NK-92 treated with Interleukin-12 subunit alpha and Interleukin-12 subunit beta, amount 100 ng/mL, for 24 hours (cell line): ENCODE results near the gene RNU5B-1.

ENCODE experiments used
- DNase-seq: peaks from one replicate; lab custom pipeline; 2025; lab: John Stamatoyannopoulos, UW

The RNU5B-1 gene

DNA sequence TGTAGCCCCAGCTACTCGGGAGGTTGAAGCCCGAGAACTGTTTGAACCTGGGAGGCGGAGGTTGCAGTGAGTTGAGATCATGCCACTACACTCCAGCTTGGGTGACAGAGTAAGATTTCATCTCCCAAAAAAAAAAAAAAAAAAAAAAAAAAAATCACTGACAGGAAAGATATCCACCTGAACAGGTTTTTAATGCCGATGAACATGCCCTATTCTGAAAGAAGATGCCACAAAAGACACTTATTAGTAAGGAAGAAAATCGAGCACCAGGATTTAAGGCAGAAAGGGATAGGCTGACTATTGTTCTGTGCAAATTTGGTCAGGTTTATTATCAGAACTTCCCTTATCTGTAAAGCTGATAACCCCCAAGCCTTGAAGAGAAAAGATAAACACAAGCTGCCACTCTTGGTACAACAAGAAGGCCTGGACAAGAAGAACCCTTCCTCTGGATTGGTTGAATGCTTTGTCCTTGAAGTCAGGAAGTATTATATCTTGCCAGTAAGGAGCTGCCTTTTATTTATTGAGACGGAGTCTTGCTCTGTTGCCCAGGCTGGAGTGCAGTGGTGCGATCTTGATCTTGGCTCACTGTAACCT lies 15.1 kb upstream of the RNU5B-1 start:
- no peak for DNase-seq

DNA sequence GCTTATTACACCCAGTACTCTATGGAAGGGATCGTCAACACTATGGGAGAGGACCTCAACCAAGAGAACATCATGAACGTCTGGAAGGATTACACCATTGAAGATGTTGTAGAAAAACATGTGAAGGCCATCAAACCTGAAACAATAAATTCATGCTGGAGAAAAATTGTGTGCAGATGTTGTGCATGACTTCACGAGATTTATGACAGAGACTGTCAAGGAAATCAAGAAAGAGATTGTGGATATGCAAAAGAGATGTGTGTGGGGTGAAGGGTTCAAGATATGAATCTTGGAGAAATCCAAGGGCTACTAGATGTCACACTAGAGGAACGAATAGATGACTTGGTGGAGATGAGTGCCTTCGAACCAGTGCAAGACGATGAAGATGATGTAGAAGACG lies 14.2 kb upstream of the RNU5B-1 start:
- DNase-seq = no peak

GRCh38 chr15:65292938-65293518 lies 11.4 kb upstream of the RNU5B-1 start:
- no peak for DNase-seq

DNA sequence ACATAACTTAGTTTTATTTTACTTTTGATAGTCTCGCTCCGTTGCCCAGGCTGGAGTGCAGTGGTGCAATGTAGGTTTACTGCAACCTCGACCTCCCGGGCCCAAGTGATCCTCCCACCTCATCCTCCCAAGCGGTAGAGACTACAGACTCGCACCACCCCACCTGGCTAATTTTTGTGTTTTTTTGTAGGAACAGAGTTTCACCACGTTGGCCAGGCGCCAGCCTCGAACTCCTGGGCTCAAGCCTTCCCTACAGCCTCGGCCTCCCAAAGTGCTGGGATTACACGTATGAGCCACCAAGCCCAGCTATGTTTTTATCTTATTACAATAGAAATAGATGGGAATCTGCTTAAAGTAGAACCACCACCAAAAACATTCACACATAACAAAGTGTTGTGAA lies 5.7 kb upstream of the RNU5B-1 start:
- DNase-seq = no peak

GRCh38 chr15:65300924-65301441 lies 3.5 kb upstream of the RNU5B-1 start:
- DNase-seq = no peak

GRCh38 chr15:65302061-65302460 lies 2.4 kb upstream of the RNU5B-1 start:
- DNase-seq = no peak

DNA sequence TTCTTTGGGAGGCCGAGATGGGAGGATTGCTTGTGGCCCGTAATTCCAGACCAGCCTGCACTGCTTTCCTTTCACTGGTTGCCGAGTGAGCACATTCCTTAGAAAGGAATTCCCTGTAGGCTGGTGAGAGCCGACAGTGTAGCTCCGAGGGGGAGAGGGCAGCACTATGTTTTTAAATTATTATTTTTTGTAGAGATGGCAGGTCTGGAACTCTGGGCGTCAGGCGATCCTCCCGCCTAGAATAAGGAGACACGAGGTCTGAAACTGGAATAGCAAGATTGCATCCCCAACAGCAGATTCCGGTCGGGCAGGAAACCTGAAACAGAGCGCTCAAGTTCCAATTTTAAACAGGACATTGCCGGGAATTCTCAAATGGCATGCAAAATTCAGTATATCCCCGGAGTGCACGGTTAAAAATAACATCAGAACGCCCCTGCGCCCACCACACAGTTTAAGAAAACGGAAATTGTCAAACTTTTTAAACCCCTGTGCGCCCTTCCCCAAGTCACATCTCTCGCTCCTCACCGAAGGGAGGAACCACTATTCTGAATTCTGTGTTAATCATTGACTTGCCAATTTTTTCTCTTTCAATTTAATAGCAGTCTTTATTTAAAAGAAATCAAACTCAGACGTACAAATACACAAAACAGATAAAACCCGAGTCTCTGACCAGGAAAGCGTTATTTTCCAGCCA lies 643 bp upstream of the RNU5B-1 start:
- no peak for DNase-seq

- no peak for DNase-seq
Observed at GRCh38 chr15:65305150-65305758, 777 bp downstream of the RNU5B-1 start.

DNA sequence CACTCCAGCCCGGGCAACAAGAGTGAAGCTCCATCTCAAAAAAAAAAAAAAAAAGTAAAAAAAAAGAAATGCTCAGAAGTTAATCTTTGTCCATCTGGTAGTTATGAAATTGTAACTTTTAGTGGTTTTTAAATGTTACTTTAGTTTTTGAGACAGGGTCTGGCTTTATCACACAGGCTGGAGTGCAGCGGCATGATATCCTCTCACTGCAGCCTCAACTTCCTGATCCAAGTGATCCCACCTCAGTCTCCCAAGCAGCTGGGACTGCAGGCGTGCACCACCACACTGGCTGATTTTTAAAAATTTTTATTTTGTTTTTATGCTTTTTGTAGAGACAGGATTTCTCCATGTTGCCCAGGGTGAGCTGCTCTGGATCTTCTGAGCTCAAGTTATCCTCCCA lies 1.3 kb downstream of the RNU5B-1 start:
- no peak for DNase-seq

GRCh38 chr15:65306551-65306950 lies 2.1 kb downstream of the RNU5B-1 start:
- no peak for DNase-seq

DNA sequence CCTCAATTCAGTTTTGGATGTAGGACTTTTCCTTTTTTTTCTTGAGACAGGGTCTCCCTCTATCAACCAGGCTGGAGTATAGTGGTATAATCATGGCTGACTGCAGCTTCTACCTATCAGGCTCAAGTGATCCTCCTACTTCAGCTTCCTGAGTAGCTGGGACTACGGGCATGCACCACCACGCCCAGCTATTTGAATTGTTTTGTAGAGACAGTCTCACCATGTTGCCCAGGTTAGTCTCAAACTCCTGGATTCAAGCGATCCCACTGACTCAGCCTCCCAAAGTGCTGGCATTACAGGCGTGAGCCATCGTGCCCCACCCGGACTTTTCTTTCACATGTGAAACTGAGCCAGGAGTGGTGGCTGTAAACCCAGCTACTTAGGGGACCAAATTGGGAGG lies 3.5 kb downstream of the RNU5B-1 start:
- no peak for DNase-seq

DNA sequence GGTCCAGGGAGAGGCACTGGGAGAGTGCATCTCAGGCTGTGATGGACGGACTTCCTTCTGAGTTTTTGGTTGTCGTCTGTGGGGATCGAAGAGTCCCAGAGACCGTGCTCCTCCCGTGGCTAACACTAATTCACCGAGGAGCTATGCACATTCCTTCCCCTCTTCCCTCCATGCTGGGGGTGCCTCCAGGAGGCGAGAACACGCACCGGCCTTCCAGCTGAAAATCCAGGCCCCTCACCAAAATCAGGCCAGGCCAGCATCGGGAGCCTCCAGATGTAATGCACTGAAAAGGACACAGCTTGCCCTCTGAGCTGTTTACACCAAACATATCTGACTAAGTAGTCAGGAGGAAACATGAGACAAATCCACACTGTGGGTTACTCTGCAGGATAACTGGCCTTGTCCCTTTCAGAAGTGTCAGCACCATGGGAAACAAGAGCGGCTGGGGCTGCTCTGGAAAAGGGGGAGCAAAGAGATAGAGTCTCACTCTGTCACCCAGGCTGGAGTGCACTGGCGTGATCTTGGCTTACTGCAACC lies 5.5 kb downstream of the RNU5B-1 start:
- no peak for DNase-seq

- DNase-seq = no peak
Observed at GRCh38 chr15:65310431-65311137, 6.1 kb downstream of the RNU5B-1 start.

DNA sequence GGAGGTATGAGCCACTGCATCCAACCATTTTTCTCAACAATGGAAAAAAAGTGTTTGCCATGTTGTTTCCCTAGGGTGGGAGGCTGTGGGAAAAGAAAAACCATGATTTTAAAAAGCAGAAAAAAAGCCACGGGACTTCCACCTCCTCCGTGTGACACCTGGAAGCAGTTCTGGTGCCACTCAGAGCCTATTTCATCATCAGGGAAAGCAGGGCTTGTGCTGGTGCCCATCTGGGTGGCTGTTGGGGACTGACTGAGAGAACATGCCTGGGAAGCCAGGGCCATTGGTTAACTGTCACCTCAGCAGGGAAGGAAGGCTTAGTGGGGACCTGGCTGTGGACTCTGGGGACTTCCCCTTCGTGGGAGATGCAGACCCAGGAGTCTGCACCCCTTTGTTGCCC lies 7.3 kb downstream of the RNU5B-1 start:
- no peak for DNase-seq

GRCh38 chr15:65312400-65312916 lies 8.0 kb downstream of the RNU5B-1 start:
- no peak for DNase-seq

GRCh38 chr15:65318870-65319356 lies 14.4 kb downstream of the RNU5B-1 start:
- peak; percentile 55 for DNase-seq

GRCh38 chr15:65323071-65323511 lies 18.6 kb downstream of the RNU5B-1 start:
- DNase-seq = no peak

- no peak for DNase-seq
Observed at GRCh38 chr15:65326117-65326526, 21.6 kb downstream of the RNU5B-1 start.

- no peak for DNase-seq
Observed at GRCh38 chr15:65326818-65327217, 22.3 kb downstream of the RNU5B-1 start.

DNA sequence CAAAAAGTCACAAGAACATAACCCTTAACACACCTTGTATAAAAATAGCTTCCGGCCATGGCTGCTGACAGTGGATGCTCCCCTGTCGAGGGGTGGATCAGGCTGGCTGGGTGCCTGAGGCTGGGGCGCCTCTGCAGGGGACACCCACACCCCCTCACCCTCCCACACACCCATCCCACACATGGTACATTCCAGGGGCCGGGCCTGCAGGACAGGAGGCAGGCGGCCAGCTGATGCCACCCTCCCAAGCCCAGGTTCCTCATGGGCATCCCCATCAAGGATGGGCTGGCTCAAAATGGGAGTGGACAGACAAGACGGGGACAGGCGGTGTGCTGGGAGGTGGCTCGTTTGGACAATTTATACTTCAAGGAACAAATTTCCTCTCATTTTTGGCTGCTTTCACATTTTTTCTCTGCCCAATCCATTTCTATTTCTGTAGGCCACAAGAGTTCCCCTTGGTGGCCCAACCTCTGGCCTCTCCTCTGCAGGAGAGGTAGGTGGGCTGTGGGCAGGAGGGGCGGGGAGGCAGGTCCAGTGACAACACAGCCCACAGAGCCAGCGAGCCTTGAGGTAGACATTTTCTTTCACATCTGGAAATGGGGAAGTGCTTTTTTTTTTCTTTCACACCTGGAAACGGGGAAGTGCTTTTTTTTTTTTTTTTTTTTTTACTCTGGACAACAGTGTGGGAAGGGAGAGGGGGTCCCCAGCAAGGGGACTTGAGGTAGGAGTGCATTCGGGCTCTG lies 23.3 kb downstream of the RNU5B-1 start:
- DNase-seq = no peak
